AG20443 (cell line): ENCODE data around the gene KCTD5.

Experiments
- DNase-seq: peaks from one replicate; pipeline ENCODE4 v3.0.0; 2012; ENCODE audit warnings: low spot score, mixed read lengths

The KCTD5 gene

GRCh38 chr16:2697401-2697948 lies 15.2 kb downstream of the KCTD5 start:
- no peak for DNase-seq

- DNase-seq = no peak
These were observed 16.0 kb downstream of the KCTD5 start for GRCh38 chr16:2698103-2698870.

GRCh38 chr16:2698965-2699750 lies 16.8 kb downstream of the KCTD5 start:
- DNase-seq = no peak

- DNase-seq = no peak
These were observed 17.7 kb downstream of the KCTD5 start for GRCh38 chr16:2699791-2700600.

- DNase-seq = no peak
These were observed 18.5 kb downstream of the KCTD5 start for GRCh38 chr16:2700786-2701185.

GRCh38 chr16:2701272-2701671 lies 18.9 kb downstream of the KCTD5 start:
- DNase-seq = no peak

- DNase-seq = no peak
These were observed 19.6 kb downstream of the KCTD5 start for GRCh38 chr16:2701713-2702437.

GRCh38 chr16:2702438-2702825 lies 20.1 kb downstream of the KCTD5 start:
- no peak for DNase-seq

- DNase-seq = no peak
These were observed 20.8 kb downstream of the KCTD5 start for GRCh38 chr16:2702871-2703745.

GRCh38 chr16:2704166-2704982 lies 22.1 kb downstream of the KCTD5 start:
- no peak for DNase-seq

- no peak for DNase-seq
These were observed 22.6 kb downstream of the KCTD5 start for GRCh38 chr16:2704983-2705275.

- no peak for DNase-seq
These were observed 23.0 kb downstream of the KCTD5 start for GRCh38 chr16:2705351-2705750.

GRCh38 chr16:2706085-2706484 lies 23.8 kb downstream of the KCTD5 start:
- no peak for DNase-seq

- DNase-seq = no peak
These were observed 24.4 kb downstream of the KCTD5 start for GRCh38 chr16:2706611-2707311.

- DNase-seq = no peak
These were observed 25.3 kb downstream of the KCTD5 start for GRCh38 chr16:2707368-2708289.

- DNase-seq = no peak
These were observed 25.9 kb downstream of the KCTD5 start for GRCh38 chr16:2708290-2708639.

GRCh38 chr16:2708955-2709587 lies 26.7 kb downstream of the KCTD5 start:
- no peak for DNase-seq

GRCh38 chr16:2709588-2709984 lies 27.3 kb downstream of the KCTD5 start:
- DNase-seq = no peak
